Neural cell (in vitro differentiated cells): Measurements from ENCODE around the gene FHIT. TPM values are rescaled to one million over a fixed set of nuclear protein-coding genes. Genes with fewer than 3 reads are reported as not detected.

Experiments
- H2AFZ ChIP-seq: fragments of 200-600, 300-800 bp; sonication (generic), shearing (Covaris generic); 2 replicates; pipeline ENCODE4 v1.6.0; 2014; ENCODE audit warnings: low read depth, mild to moderate bottlenecking, antibody characterized with exemption, low read length, moderate library complexity
- H3F3A ChIP-seq: fragments of 200-600 bp; shearing (Covaris generic); 2 replicates; pipeline ENCODE4 v1.6.1; 2016; ENCODE audit warnings: mild to moderate bottlenecking, moderate library complexity, mixed read lengths, antibody characterized with exemption, low read length; ENCODE audit not compliant: insufficient read depth, poor library complexity, severe bottlenecking
- H3K27ac ChIP-seq: fragments of 200-600, 300-800 bp; sonication (generic), shearing (Covaris generic); 2 replicates; pipeline ENCODE4 v1.5.1; 2014; ENCODE audit warnings: mild to moderate bottlenecking, low read length, moderate library complexity
- H3K27me3 ChIP-seq: fragments of 300-800, 200-600 bp; sonication (generic), shearing (Covaris generic); 2 replicates; pipeline ENCODE4 v1.6.0; 2014; ENCODE audit warnings: mild to moderate bottlenecking, low read depth, low read length, moderate library complexity; ENCODE audit not compliant: insufficient read depth
- H3K36me3 ChIP-seq: fragments of 300-800, 200-600 bp; sonication (generic), shearing (Covaris generic); 2 replicates; pipeline ENCODE4 v1.5.1; 2014; ENCODE audit warnings: mild to moderate bottlenecking, antibody characterized with exemption, low read length, moderate library complexity; ENCODE audit not compliant: insufficient read depth
- H3K4me2 ChIP-seq: fragments of 300-800, 200-600 bp; sonication (generic), shearing (Covaris generic); 2 replicates; pipeline ENCODE4 v1.6.0; 2014; ENCODE audit warnings: mild to moderate bottlenecking, low read length
- H3K4me3 ChIP-seq: fragments of 300-800, 200-600 bp; sonication (generic), shearing (Covaris generic); 2 replicates; pipeline ENCODE4 v1.5.1; 2014; ENCODE audit warnings: mild to moderate bottlenecking, low read length, moderate library complexity
- H3K79me2 ChIP-seq: fragments of 200-600 bp; shearing (Covaris generic); replicated peaks from 2 replicates; pipeline ENCODE4 v1.6.0; 2014; ENCODE audit warnings: mild to moderate bottlenecking, low read length, moderate library complexity; ENCODE audit not compliant: insufficient read depth
- H3K9ac ChIP-seq: fragments of 300-800, 200-600 bp; sonication (generic), shearing (Covaris generic); 2 replicates; pipeline ENCODE4 v1.6.1; 2016; ENCODE audit warnings: mild to moderate bottlenecking, low read length, mixed read lengths
- H3K9me2 ChIP-seq: fragments of 200-600 bp; shearing (Covaris generic); 2 replicates; pipeline ENCODE4 v1.6.1; 2016; ENCODE audit warnings: mild to moderate bottlenecking, low read length, mixed read lengths; ENCODE audit not compliant: insufficient read depth
- H3K9me3 ChIP-seq: fragments of 200-600, 300-800 bp; sonication (generic), shearing (Covaris generic); 2 replicates; pipeline ENCODE4 v1.6.1; 2016; ENCODE audit warnings: mild to moderate bottlenecking, mixed run types, low read length, moderate library complexity, mixed read lengths
- H4K20me1 ChIP-seq: fragments of 200-600 bp; shearing (Covaris generic); 2 replicates; pipeline ENCODE4 v1.6.1; 2016; ENCODE audit warnings: mild to moderate bottlenecking, mixed run types; ENCODE audit not compliant: insufficient read depth
- CTCF ChIP-seq: fragments of 450-650 bp; IDR thresholded peaks from 2 replicates; pipeline ENCODE4 v1.5.1; 2014; ENCODE audit warnings: antibody characterized with exemption, mild to moderate bottlenecking, moderate library complexity; ENCODE audit not compliant: poor library complexity, severe bottlenecking
- EP300 ChIP-seq: fragments of 450-650 bp; conservative IDR thresholded peaks from 2 replicates; pipeline ENCODE4 v1.6.1; 2014; ENCODE audit warnings: antibody characterized with exemption, mild to moderate bottlenecking, moderate library complexity; ENCODE audit not compliant: poor library complexity, severe bottlenecking
- EZH2 ChIP-seq: fragments of 200-600, 300-800 bp; shearing (Covaris generic), sonication (generic); IDR thresholded peaks from 2 replicates; pipeline ENCODE4 v1.6.1; 2014; ENCODE audit warnings: antibody characterized with exemption, low read length, borderline replicate concordance, mild to moderate bottlenecking; ENCODE audit not compliant: insufficient read depth, poor library complexity, severe bottlenecking
- MXI1 ChIP-seq: fragments of 450-650 bp; conservative IDR thresholded peaks from 2 replicates; pipeline ENCODE4 v1.6.1; 2014; ENCODE audit warnings: antibody characterized with exemption, mild to moderate bottlenecking; ENCODE audit not compliant: poor library complexity, severe bottlenecking
- POLR2AphosphoS5 ChIP-seq: IDR thresholded peaks from 2 replicates; pipeline ENCODE4 v1.6.1; 2012
- RAD21 ChIP-seq: fragments of 450-650 bp; conservative IDR thresholded peaks from 2 replicates; pipeline ENCODE4 v1.6.1; 2014; ENCODE audit warnings: antibody characterized with exemption, mild to moderate bottlenecking, moderate library complexity
- REST ChIP-seq: IDR thresholded peaks from 2 replicates; pipeline ENCODE4 v1.6.1; 2012; ENCODE audit warnings: borderline replicate concordance
- SMC3 ChIP-seq: fragments of 450-650 bp; conservative IDR thresholded peaks from 2 replicates; pipeline ENCODE4 v1.6.1; 2014; ENCODE audit warnings: antibody characterized with exemption, mild to moderate bottlenecking, moderate library complexity; ENCODE audit not compliant: poor library complexity
- TAF1 ChIP-seq: IDR thresholded peaks from 2 replicates; pipeline ENCODE4 v1.6.1; 2012; ENCODE audit warnings: low read depth
- polyA plus RNA-seq: library from polyadenylated mRNA; depleted of rRNA; stranded (reverse); fragments of >200 nt; gene quantifications from 2 replicates; pipeline ENCODE4 v1.2.3, GENCODE V29; 2014

Gene FHIT
- polyA plus RNA-seq, 1 donor from 2014 or later = not detected

- Histone ChIP-seq H3K79me2 (no peaks in the 10 kb centered on the region), H3K27ac (no peak overlapping the region), H3K27me3 (no peaks in the 10 kb centered on the region), H3F3A (no peaks in the 10 kb centered on the region), H3K9me3 (no peaks in the 10 kb centered on the region), H3K9me2 (no peaks in the 10 kb centered on the region), H3K4me3 (no peak overlapping the region), H4K20me1 (no peaks in the 10 kb centered on the region), H3K9ac (no peak overlapping the region), H3K36me3 (no peaks in the 10 kb centered on the region), H3K4me2 (no peak overlapping the region), H2AFZ (no peak overlapping the region)
- TF ChIP-seq EP300 (no peak), EZH2 (no peak), SMC3 (no peak), POLR2AphosphoS5 (no peak), MXI1 (no peak), CTCF (no peak)
Observed at GRCh38 chr3:60716573-60716972, 534.7 kb downstream of the FHIT start.

- no peaks in the 10 kb centered on the region for H3K9me2 ChIP-seq
- H3K27me3 ChIP-seq = no peaks in the 10 kb centered on the region
- H3K4me3 ChIP-seq = no peak overlapping the region
- H3K27ac ChIP-seq = no peak overlapping the region
- H3K79me2 ChIP-seq = no peaks in the 10 kb centered on the region
- H4K20me1 ChIP-seq = no peaks in the 10 kb centered on the region
- H3F3A ChIP-seq = no peaks in the 10 kb centered on the region
- no peak overlapping the region for H2AFZ ChIP-seq
- H3K36me3 ChIP-seq = no peaks in the 10 kb centered on the region
- TF ChIP-seq POLR2AphosphoS5 (peak; percentile 20), EP300 (peak; percentile 44), CTCF (no peak), TAF1 (no peak)
- H3K9me3 ChIP-seq = no peaks in the 10 kb centered on the region
- no peak overlapping the region for H3K4me2 ChIP-seq
- no peak overlapping the region for H3K9ac ChIP-seq
Observed at GRCh38 chr3:60708191-60708975, 542.9 kb downstream of the FHIT start.

GRCh38 chr3:60707452-60708020 is 543.7 kb downstream of the FHIT start:
- H3K9ac ChIP-seq = no peak overlapping the region

More at GRCh38 chr3:60707452-60708020, 543.7 kb downstream of the FHIT start:
- Histone ChIP-seq H2AFZ (no peak overlapping the region), H3K9me3 (no peaks in the 10 kb centered on the region), H3K4me3 (no peak overlapping the region), H3F3A (no peaks in the 10 kb centered on the region), H3K36me3 (no peaks in the 10 kb centered on the region), H3K79me2 (no peaks in the 10 kb centered on the region), H3K4me2 (no peak overlapping the region), H3K27ac (no peak overlapping the region), H3K27me3 (no peaks in the 10 kb centered on the region), H4K20me1 (no peaks in the 10 kb centered on the region), H3K9me2 (no peaks in the 10 kb centered on the region)
- no peak for TF ChIP-seq CTCF
- TF ChIP-seq RAD21 = no peak
- TF ChIP-seq EP300 = no peak
- TF ChIP-seq EZH2 = no peak
- TF ChIP-seq POLR2AphosphoS5 = no peak
- TF ChIP-seq TAF1 = no peak
- no peak for TF ChIP-seq SMC3
- TF ChIP-seq MXI1 = no peak
- no peak for TF ChIP-seq REST
